Lower leg skin (tissue), 4 donors: ENCODE results near the gene ADGRG6. TPM values are rescaled to one million over a fixed set of nuclear protein-coding genes. Genes with fewer than 3 reads are reported as not detected.

Experiments used
- DNase-seq, 2 donors: peaks; one replicate each; pipeline ENCODE4 v3.0.0-alpha.2; 2019; ENCODE audit warnings: low spot score in 2 of 2
- H3K4me3 ChIP-seq: fragments of 200-600 bp; sonication (generic); 2 replicates; pipeline ENCODE4 v1.5.1; 2017; ENCODE audit warnings: mild to moderate bottlenecking, low read depth; ENCODE audit not compliant: poor library complexity, severe bottlenecking
- POLR2A ChIP-seq, 2 donors: fragments of 450-650 bp; IDR thresholded peaks; one replicate each; pipeline ENCODE4 v1.6.1; 2016 to 2017; ENCODE audit warnings: antibody characterized with exemption in 2 of 2, mild to moderate bottlenecking in 1 of 2, moderate library complexity in 1 of 2
- WGBS, 2 donors: methylation state at CpG; one replicate each; pipeline ENCODE4 v1.1.5; 2018; 5-methylcytosine and 5-hydroxymethylcytosine counted together
- intact Hi-C: fragments of 100-400 bp; cut with DNase I; formaldehyde crosslinking; loops from one replicate; pipeline ENCODE4 v1.15.0; 2023; ENCODE audit warnings: low total_unique reads
- total RNA-seq, 4 donors: library from RNA; depleted of rRNA; stranded (reverse); fragments of >200 nt; gene quantifications; one replicate each; pipeline ENCODE4 v1.1.0, GENCODE V29; 2016
- TF ChIP-seq, protein P1 (sequence below), 3 donors: fragments of 450-650 bp; IDR thresholded peaks; one replicate each; pipeline ENCODE4 v1.5.1; 2016; ENCODE audit warnings: antibody characterized with exemption in 3 of 3, mild to moderate bottlenecking in 3 of 3, moderate library complexity in 2 of 3

The ADGRG6 gene
- total RNA-seq, 4 donors from 2014 or later = 41.8 to 54.8 (median 50.0) TPM

DNA sequence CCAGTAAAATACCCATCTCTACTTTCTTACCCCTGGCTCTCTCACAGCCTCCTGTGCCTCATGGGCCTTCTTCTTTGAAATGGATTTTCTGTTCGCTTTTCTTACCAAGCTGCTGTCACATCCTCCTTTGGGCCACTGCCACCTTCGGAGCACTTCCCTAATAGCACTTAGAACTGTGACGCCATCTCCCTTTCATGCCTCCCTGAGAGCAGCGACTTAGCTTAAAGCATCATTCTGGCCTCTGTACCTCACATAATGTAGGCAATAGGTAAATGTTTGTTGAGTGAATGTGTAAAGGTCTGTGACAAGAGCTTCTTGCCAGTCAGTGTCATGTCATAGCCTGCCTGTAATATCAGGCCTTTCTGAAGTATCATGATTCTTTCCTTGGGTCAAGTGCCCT, 78.8 kb downstream of the ADGRG6 start:
- no peak for DNase-seq
- intact Hi-C loops = loop anchor here (10.0 kb wide), 1 partner anchor 236 kb away; the partner anchor contains the start of genes NMBR and VTA1
- no peak overlapping the region for H3K4me3 ChIP-seq
- 79 to 90% methylated on average over 4 of the region's 4 CpGs for WGBS, 2 donors
- TF ChIP-seq, protein P1, sequence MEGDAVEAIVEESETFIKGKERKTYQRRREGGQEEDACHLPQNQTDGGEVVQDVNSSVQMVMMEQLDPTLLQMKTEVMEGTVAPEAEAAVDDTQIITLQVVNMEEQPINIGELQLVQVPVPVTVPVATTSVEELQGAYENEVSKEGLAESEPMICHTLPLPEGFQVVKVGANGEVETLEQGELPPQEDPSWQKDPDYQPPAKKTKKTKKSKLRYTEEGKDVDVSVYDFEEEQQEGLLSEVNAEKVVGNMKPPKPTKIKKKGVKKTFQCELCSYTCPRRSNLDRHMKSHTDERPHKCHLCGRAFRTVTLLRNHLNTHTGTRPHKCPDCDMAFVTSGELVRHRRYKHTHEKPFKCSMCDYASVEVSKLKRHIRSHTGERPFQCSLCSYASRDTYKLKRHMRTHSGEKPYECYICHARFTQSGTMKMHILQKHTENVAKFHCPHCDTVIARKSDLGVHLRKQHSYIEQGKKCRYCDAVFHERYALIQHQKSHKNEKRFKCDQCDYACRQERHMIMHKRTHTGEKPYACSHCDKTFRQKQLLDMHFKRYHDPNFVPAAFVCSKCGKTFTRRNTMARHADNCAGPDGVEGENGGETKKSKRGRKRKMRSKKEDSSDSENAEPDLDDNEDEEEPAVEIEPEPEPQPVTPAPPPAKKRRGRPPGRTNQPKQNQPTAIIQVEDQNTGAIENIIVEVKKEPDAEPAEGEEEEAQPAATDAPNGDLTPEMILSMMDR (IDR thresholded peaks at IDR 0.05) = no peak
- TF ChIP-seq POLR2A (IDR thresholded peaks at IDR 0.05) = no peak

DNA sequence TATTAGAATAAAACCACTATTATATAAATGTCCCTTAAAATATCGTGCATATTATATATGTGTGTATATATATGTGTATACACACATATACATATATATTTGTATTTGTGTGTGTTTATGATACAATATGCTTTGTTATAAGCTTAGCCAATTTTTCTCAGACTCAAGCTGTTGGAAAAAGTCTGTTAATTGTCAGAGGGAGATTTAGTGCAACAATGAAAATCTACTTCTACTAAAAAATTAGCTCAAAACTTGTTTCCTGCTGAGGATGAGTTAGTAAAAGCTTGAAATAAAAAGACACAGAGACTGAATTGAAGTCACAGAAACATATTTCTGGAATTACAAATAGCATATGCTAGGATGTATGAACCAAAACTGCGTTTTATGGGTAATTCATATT, 79.4 kb downstream of the ADGRG6 start:
- intact Hi-C loops = loop anchor here (10.0 kb wide), 1 partner anchor 236 kb away; the partner anchor contains the start of genes NMBR and VTA1
- H3K4me3 ChIP-seq = no peak overlapping the region
- no peak for DNase-seq
- TF ChIP-seq, protein P1 (IDR thresholded peaks at IDR 0.05) = no peak
- no peak for TF ChIP-seq POLR2A (IDR thresholded peaks at IDR 0.05)
- WGBS, 2 donors = 77 to 86% methylated on average over 2 of the region's 2 CpGs

DNA sequence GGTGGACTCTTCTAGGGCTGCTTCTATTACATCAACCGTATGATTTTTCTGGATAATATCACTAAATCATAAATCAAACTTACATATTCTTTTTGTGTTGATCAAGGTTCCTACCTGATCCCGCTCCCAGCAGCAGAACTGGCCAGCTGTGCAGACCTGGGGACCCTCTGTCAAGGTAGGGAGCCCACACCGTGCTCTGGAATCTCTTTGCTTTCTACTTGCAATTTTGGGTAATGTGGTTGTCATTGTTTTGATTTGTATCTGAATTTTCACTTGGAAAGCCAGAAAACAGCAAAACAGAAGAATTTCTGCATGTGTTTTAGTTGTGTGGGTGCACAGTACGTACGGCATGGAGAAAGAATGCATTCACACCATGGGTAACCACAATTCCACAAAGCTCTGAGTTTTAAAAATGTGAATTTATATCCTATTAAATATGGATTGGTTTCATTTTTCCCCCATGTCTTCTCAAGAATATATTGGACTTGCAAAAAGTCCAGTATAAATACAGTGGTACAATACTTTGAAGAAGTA, 80.1 kb downstream of the ADGRG6 start:
- intact Hi-C loops = loop anchor here (10.0 kb wide), 1 partner anchor 237 kb away; the partner anchor contains the start of genes NMBR and VTA1
- DNase-seq = no peak
- TF ChIP-seq, protein P1 (IDR thresholded peaks at IDR 0.05) = no peak
- no peak for TF ChIP-seq POLR2A (IDR thresholded peaks at IDR 0.05)
- WGBS, 2 donors = 80 to 82% methylated on average over 5 of the region's 5 CpGs
- no peak overlapping the region for H3K4me3 ChIP-seq

DNA sequence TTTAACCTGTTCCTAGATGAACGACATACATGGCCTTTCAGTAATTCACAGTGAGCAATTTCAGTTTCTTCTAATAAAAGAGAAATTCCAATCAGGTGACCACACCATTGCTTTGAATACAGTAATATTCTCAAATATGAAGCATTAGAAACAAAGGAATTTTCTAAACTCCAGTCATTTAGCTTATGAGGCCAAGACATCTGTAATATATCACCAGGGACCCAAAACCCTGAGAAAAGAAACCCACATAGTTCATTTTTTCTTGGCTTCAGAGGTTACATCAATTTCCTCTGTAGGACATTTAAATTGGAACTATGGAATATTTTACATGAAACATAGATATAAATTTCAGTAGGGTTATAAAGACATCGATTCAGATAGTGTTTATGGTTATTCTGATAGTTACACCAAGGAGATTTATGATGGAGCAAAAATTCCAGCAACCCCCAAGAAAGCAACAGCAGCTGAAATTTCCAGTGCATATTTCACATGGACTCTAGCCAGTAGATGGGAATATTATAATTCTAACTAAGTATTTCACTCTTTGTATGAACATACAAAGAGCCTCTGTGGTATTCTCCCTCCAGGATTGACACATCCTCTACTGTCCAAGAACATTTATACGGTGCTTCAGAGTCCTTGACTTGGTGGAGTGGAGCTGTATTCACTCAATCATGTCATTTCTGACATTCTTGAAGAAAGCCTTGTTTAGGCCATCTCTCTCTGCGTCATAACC, 82.9 kb downstream of the ADGRG6 start:
- no peak for TF ChIP-seq POLR2A (IDR thresholded peaks at IDR 0.05)
- TF ChIP-seq, protein P1 (IDR thresholded peaks at IDR 0.05) = no peak
- 61 to 65% methylated on average over 4 of the region's 4 CpGs for WGBS, 2 donors
- intact Hi-C loops = loop anchor here (10.0 kb wide), 1 partner anchor 240 kb away; the partner anchor contains the start of genes NMBR and VTA1
- no peak for DNase-seq
- no peak overlapping the region for H3K4me3 ChIP-seq

DNA sequence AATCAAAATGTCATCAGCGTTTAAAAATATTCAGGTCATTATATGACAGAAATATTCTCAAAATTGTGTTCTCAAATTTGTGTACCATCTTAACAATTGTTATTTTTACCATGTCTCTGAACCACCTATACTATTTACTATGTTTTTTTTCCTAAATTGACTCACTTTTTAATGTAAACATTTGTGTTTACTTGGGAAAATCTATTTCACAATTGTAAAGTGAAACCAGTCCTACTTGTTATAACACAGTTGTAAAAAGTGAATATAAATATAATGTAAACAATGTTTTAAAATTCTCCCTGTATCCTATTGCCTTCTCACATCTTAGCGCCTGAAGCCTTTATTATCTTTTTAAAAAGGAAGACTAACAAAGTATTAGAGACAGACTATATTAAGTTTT, 83.5 kb downstream of the ADGRG6 start:
- WGBS, 2 donors = 91 to 93% methylated on average over 2 of the region's 2 CpGs
- DNase-seq = no peak
- TF ChIP-seq, protein P1 (IDR thresholded peaks at IDR 0.05) = no peak
- no peak for TF ChIP-seq POLR2A (IDR thresholded peaks at IDR 0.05)
- H3K4me3 ChIP-seq = no peak overlapping the region
- intact Hi-C loops = loop anchor here (10.0 kb wide), 1 partner anchor 241 kb away; the partner anchor contains the start of genes NMBR and VTA1
